Muscle layer of duodenum (tissue), 2 donors: ENCODE measurements around the gene DCTN4.

Experiments used
- H3K27ac ChIP-seq: one replicate; pipeline ENCODE4 v1.7.0; 2013; ENCODE audit warnings: mild to moderate bottlenecking, low read length
- H3K27me3 ChIP-seq: one replicate; pipeline ENCODE4 v1.7.0; 2013; ENCODE audit warnings: low read depth, mild to moderate bottlenecking, control low read depth, low read length
- H3K36me3 ChIP-seq, 2 donors: one replicate each; pipeline ENCODE4 v1.7.0; 2013; ENCODE audit warnings: low read length in 2 of 2, control low read depth in 1 of 2, mild to moderate bottlenecking in 1 of 2; ENCODE audit not compliant: insufficient read depth in 2 of 2, control insufficient read depth in 1 of 2
- H3K4me1 ChIP-seq, 2 donors: one replicate each; pipeline ENCODE4 v1.7.0; 2013; ENCODE audit warnings: low read length in 2 of 2, mild to moderate bottlenecking in 2 of 2, control low read depth in 1 of 2, moderate library complexity in 1 of 2; ENCODE audit not compliant: insufficient read depth in 2 of 2, control insufficient read depth in 1 of 2
- H3K4me3 ChIP-seq, 2 donors: one replicate each; pipeline ENCODE4 v1.7.0; 2013; ENCODE audit warnings: low read length in 2 of 2, low read depth in 1 of 2, mild to moderate bottlenecking in 1 of 2
- H3K9me3 ChIP-seq, 2 donors: one replicate each; pipeline ENCODE4 v1.7.0; 2013; ENCODE audit warnings: low read length in 2 of 2, control low read depth in 1 of 2, mild to moderate bottlenecking in 1 of 2; ENCODE audit not compliant: control insufficient read depth in 1 of 2
- donor health status: healthy.

Gene DCTN4

DNA sequence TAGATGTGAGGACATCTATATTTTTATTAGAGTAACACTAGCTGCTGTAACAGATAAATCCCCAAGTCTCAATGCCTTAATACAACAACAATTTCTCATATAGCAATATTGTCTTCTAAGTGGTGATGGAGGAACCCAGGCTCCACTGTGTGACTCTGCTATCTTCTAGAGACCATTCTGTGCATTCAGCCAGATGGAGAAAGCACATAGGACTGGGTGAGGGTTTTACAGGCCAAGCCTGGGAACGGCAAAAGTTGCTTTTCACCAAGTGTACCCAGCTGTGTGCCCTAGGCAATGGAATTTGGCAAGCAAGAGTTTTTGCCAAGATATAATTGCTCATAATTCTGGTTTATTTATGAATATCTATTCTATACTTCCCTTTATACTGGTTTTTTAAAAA lies 69.7 kb downstream of the DCTN4 start:
- Histone ChIP-seq H3K9me3 (no peaks in the 10 kb centered on the region), H3K27me3 (no peaks in the 10 kb centered on the region), H3K4me3 (no peak overlapping the region), H3K27ac (no peak overlapping the region), H3K36me3 (peaks cover 40 to 42% of the 10 kb centered on the region in 2 donors), H3K4me1 (no peaks in the 10 kb centered on the region)

DNA sequence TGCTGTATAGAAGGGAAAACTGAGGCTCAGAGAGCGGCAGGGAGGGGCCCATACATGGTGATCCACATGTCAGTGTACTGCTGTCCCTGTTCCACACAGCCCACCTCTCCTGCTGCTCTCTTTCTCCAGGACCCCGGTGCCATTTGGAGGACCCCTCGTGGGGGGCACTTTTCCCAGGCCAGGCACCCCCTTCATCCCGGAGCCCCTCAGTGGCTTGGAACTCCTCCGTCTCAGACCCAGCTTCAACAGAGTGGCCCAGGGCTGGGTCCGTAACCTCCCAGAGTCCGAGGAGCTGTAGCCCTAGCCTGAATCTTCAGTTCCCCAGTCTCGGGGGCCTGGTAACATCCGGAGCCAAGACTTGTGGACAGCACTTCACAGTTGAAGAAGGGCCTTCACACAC lies 82.2 kb downstream of the DCTN4 start:
- Histone ChIP-seq H3K9me3 (no peaks in the 10 kb centered on the region), H3K36me3 (peaks cover 0 to 4% of the 10 kb centered on the region in 2 donors)

DNA sequence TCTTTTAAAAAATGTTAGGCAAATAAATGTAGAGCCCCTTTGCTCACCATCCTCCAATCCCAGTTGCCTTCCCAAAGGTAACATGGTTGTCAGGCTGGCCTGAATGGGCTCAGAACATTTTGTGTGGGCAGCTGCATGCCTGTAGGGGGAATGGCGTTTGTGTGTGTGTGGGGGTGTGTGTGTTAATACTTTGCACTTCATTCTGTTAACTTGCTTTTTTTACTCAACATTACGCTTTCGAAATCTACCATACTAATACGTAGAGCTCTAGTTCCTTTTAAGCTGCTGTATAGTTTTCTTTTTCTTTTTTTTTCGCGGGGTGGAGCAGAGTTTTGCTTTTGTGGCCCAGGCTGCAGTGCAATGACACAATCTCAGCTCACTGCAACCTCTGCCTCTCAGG lies 83.7 kb downstream of the DCTN4 start:
- Histone ChIP-seq H3K36me3 (peaks cover 0 to 4% of the 10 kb centered on the region in 2 donors), H3K27ac (no peak overlapping the region), H3K9me3 (no peaks in the 10 kb centered on the region), H3K4me3 (no peak overlapping the region), H3K4me1 (peaks cover 3 to 20% of the 10 kb centered on the region in 2 donors), H3K27me3 (no peaks in the 10 kb centered on the region)

More for the DNA sequence above, 82.2 kb downstream of the DCTN4 start:
- H3K4me3 ChIP-seq: no peak overlapping the region
- peaks cover 0 to 10% of the 10 kb centered on the region in 2 donors for H3K4me1 ChIP-seq
- H3K27me3 ChIP-seq: no peaks in the 10 kb centered on the region
- H3K27ac ChIP-seq: no peak overlapping the region

DNA sequence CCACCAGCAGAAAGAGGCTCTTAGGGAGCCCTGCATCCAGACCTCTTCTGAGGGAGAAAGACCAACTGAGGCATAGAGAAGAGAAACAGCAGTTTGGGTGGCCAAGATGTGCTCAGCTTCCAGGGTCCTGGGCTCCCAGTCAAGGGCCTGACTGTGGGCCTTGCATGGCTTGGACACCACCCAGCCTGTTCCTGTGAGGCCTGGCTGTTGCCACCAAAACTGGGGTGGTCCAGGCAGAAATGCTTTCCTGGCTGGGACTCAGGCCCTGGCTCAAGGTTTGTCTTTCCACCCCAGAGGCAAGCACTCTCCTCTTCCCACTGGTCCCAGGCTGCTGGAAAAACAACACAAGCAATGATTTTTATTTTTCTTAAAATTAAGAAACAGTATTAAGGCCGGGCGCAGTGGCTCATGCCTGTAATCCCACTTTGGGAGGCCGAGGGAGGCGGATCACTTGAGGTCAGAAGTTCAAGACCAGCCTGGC lies 84.4 kb downstream of the DCTN4 start:
- Histone ChIP-seq H3K36me3 (peaks cover 0 to 4% of the 10 kb centered on the region in 2 donors), H3K9me3 (no peaks in the 10 kb centered on the region), H3K4me1 (peaks cover 3 to 20% of the 10 kb centered on the region in 2 donors), H3K27ac (no peak overlapping the region), H3K27me3 (no peaks in the 10 kb centered on the region), H3K4me3 (no peak overlapping the region)

- Histone ChIP-seq H3K27ac (no peak overlapping the region), H3K27me3 (no peaks in the 10 kb centered on the region), H3K4me3 (peak overlapping the region; percentile 56 to 76)
Measured at GRCh38 chr5:150672884-150673275, 85.9 kb downstream of the DCTN4 start.

DNA sequence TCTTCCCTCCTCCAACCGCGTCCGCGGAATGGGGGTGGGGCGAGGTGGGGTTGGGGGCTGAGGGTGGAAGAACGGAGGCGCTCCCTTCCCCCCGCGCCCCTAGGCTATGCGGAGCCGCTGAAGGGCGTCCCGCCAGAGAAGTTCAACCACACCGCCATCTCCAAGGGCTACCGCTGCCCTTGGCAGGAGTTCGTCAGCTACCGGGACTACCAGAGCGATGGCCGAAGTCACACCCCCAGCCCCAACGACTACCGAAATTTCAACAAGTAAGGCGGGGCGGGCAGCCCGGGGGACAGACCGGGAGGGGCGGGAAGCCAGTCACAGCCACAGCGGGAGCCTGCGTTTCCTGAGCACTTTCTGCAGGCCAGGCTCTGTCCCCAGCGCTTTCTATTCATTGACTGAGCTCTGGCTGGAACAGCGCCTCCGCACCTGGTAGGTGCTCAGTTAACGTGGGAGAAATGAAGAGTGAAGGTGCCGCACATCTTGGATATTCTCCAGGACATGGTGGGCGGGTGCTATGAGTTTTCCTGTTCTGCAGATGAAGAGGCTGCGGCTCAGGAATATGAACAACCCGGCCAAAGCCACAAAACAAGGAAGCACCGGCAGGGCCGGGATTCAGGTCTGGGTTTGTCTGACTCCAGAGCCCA lies 86.5 kb downstream of the DCTN4 start:
- Histone ChIP-seq H3K27me3 (no peaks in the 10 kb centered on the region), H3K4me3 (peak overlapping the region; percentile 56 to 76)

More at GRCh38 chr5:150672884-150673275, 85.9 kb downstream of the DCTN4 start:
- H3K4me1 ChIP-seq: peaks cover 3 to 20% of the 10 kb centered on the region in 2 donors
- H3K36me3 ChIP-seq: peaks cover 0 to 4% of the 10 kb centered on the region in 2 donors
- no peaks in the 10 kb centered on the region for H3K9me3 ChIP-seq

DNA sequence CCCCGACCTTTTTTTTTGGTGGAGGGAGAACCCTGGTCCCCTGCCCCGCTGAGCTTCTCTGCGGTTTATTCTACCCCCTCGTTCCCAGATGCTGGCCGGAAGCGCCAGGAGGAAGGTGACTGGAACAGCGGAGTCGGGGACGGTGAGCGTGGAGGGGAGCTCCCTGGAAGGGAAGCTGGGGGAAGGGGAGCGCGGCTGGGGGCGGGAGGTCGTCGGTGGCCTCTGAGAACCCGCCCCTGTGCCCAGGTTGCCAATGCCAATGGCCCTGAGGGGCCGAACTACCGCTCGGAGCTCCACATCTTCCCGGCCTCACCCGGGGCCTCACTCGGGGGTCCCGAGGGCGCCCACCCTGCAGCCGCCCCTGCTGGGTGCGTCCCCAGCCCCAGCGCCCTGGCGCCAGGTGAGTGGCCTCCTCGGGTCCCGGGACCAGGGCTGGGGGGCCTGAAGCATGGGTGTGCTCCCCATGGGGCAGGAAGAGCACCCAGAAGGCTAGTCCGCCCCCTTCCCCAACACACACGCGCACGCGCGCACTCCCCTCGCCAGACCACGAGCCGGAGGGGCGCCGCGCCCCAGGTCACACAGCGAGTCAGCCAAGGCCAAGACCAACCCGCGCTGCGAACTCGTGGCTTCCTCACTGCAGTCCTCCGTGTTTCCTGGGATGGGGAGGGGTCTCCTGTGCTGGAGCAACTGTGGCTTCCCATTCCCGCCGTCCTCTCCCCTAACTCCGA lies 87.1 kb downstream of the DCTN4 start:
- H3K27me3 ChIP-seq: no peaks in the 10 kb centered on the region
- H3K4me3 ChIP-seq: peak overlapping the region; percentile 56 to 76
- H3K4me1 ChIP-seq: peaks cover 3 to 20% of the 10 kb centered on the region in 2 donors
- no peaks in the 10 kb centered on the region for H3K36me3 ChIP-seq
- no peak overlapping the region for H3K27ac ChIP-seq
- no peaks in the 10 kb centered on the region for H3K9me3 ChIP-seq

More for the DNA sequence above, 86.5 kb downstream of the DCTN4 start:
- Histone ChIP-seq H3K27ac (no peak overlapping the region), H3K4me1 (peaks cover 3 to 20% of the 10 kb centered on the region in 2 donors), H3K9me3 (no peaks in the 10 kb centered on the region), H3K36me3 (no peaks in the 10 kb centered on the region)

DNA sequence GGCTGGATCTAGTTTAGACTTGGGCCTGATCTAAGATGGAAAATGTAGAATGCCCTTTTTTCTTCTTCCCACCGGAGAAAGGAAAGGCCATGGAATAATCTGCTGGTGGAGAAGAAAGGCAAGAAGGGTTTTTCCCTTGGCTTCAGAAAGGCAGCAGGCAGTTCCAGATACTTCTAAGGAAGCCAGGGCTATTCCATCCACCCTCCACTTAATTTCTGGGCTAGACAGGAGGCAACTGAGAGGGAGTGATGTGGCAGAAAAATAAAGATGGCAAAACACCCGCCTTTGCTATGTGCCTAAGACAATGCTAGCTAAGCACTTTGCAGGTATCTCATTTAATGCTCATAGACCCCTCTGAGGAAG lies 87.9 kb downstream of the DCTN4 start:
- Histone ChIP-seq H3K4me1 (peaks cover 3 to 20% of the 10 kb centered on the region in 2 donors), H3K27ac (no peak overlapping the region), H3K4me3 (peak overlapping the region; percentile 26 to 76), H3K36me3 (no peaks in the 10 kb centered on the region), H3K9me3 (no peaks in the 10 kb centered on the region), H3K27me3 (no peaks in the 10 kb centered on the region)

GRCh38 chr5:150670275-150670947 lies 88.4 kb downstream of the DCTN4 start:
- no peaks in the 10 kb centered on the region for H3K9me3 ChIP-seq

DNA sequence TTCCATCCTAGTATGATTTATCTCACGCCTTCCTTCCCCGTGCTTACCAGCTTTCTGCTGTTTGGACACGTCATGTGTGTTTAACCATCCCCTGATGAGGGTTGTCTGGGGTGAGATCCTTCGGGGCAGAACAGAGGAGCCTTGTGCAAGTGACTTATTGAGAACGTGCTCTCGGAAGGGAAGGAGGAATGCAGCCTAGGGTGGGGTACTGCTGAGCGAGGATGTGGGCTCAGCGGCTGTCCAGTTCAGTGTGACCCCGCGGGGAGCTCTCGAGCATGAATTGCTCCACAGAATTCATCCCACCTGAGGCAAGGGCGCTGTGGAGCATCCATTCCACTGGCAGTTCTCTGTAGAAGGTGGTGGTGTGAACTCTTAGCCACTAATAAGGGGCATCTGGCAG lies 93.8 kb downstream of the DCTN4 start:
- H3K27ac ChIP-seq: no peak overlapping the region
- H3K27me3 ChIP-seq: no peaks in the 10 kb centered on the region
- no peak overlapping the region for H3K4me3 ChIP-seq
- H3K36me3 ChIP-seq: no peaks in the 10 kb centered on the region
- no peaks in the 10 kb centered on the region for H3K9me3 ChIP-seq
- H3K4me1 ChIP-seq: peaks cover 0 to 12% of the 10 kb centered on the region in 2 donors

More at GRCh38 chr5:150670275-150670947, 88.4 kb downstream of the DCTN4 start:
- H3K4me1 ChIP-seq: peaks cover 3 to 20% of the 10 kb centered on the region in 2 donors
- H3K27me3 ChIP-seq: no peaks in the 10 kb centered on the region
- no peaks in the 10 kb centered on the region for H3K36me3 ChIP-seq
- no peak overlapping the region for H3K4me3 ChIP-seq
- no peak overlapping the region for H3K27ac ChIP-seq

DNA sequence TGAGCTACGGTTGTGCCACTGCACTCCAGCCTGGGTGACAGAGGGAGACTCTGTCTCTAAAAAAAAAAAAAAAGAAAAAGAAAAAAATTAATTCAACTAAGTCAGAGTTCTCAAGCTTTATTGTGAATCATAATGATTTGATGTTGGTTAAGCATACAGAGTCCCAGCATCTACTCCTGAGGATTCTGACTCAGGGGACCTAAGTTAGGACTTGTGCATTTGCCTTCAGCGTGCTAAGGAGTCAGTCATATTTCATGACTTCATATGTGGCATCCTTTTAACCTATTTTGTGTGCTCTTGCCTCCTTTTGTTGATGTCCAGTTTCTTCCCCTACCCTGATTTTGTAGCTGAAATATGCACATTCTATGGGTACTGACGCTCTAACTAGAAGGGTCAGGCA lies 94.9 kb downstream of the DCTN4 start:
- H3K4me3 ChIP-seq: no peak overlapping the region
- H3K27me3 ChIP-seq: no peaks in the 10 kb centered on the region
- no peak overlapping the region for H3K27ac ChIP-seq
- H3K36me3 ChIP-seq: no peaks in the 10 kb centered on the region
- no peaks in the 10 kb centered on the region for H3K9me3 ChIP-seq
- H3K4me1 ChIP-seq: peaks cover 0 to 20% of the 10 kb centered on the region in 2 donors
